ENCODE data around the gene CALHM3.

DNA sequence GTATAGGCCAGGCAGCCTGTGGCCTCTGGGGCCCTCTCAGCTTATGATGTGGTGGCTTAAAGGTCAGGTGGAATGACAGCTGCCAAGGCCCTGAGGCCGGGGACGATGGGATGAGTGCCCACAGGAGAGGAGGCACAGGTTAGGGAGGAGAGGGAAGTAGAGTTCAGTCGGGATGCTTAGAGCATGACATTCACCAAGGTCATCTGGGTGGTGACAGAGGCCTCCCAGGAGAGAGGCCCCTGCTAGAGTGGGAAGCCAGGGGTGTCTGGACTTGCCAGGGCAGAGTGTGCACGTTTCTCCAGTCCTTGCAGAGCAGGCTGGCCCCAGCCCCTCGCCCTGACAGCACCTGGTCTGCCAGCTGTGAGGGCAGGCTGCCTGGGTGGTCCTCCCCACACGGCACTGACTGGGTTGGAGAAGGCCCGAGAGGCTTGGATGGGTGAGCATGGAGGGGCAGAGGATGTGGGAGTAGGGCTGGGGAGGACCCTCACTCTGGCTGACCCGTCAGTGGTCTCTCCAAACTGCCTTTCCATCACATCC, 21.8 kb downstream of the CALHM3 start:
- TF ChIP-seq CTCF (IDR thresholded peaks at IDR 0.05) (no peak), POLR2A (IDR thresholded peaks at IDR 0.05) (no peak)
